Activated CD8-positive, alpha-beta T cell treated with anti-CD3 and anti-CD28 coated beads, Interleukin-2, amount 10 ng/mL, durations not matched to agents 7 days and 5 days (primary cell): ENCODE results near the gene ARL5C. TPM values are rescaled to one million over a fixed set of nuclear protein-coding genes. Genes with fewer than 3 reads are reported as not detected.

Experiments
- ATAC-seq: fragments of 150-1000 bp; cut with Tn5 transposase; one replicate; pipeline ENCODE4 v1.10.0; 2021; ENCODE audit warnings: moderate library complexity
- CTCF ChIA-PET: fragments of 350-600 bp; sonication (Branson Sonifier 250); formaldehyde crosslinking; loops from one replicate; lab custom pipeline; 2021; ENCODE audit warnings: antibody characterized with exemption; lab: Charles Lee
- POLR2A ChIA-PET: fragments of 350-600 bp; sonication (Branson Sonifier 250); formaldehyde crosslinking; loops from one replicate; lab custom pipeline; 2021; ENCODE audit warnings: antibody characterized with exemption; lab: Charles Lee
- DNase-seq: peaks from one replicate; pipeline ENCODE4 v3.0.0-alpha.2; 2020
- H3K27ac Mint-ChIP-seq: one replicate; pipeline ENCODE4 v1.8.0; 2021; ENCODE audit warnings: mild to moderate bottlenecking, mixed read lengths
- H3K27me3 Mint-ChIP-seq: one replicate; pipeline ENCODE4 v1.8.0; 2021; ENCODE audit warnings: low read depth, mixed read lengths
- H3K36me3 Mint-ChIP-seq: one replicate; pipeline ENCODE4 v1.8.0; 2021; ENCODE audit warnings: low read depth, mixed read lengths
- H3K4me1 Mint-ChIP-seq: one replicate; pipeline ENCODE4 v1.8.0; 2021; ENCODE audit warnings: low read depth, mixed read lengths
- H3K4me3 Mint-ChIP-seq: one replicate; pipeline ENCODE4 v1.8.0; 2021; ENCODE audit warnings: mild to moderate bottlenecking, mixed read lengths
- H3K9me3 Mint-ChIP-seq: one replicate; pipeline ENCODE4 v1.8.0; 2022; ENCODE audit warnings: mixed read lengths; ENCODE audit not compliant: insufficient read depth
- total RNA-seq, 2 experiments: library from RNA; stranded (reverse); gene quantifications; one replicate each; pipeline ENCODE4 v1.2.3, GENCODE V29; 2021

ARL5C gene
- total RNA-seq, 2 experiments from 2014 or later: not detected

GRCh38 chr17:39177256-39177655 is 11.3 kb upstream of the ARL5C start:
- ChIA-PET CTCF (interaction anchor here (6.9 to 9.8 kb wide), 2 partner anchors 13 to 195 kb away, joined by 100 to 188 read pairs; partner anchors contain the start of gene ARL5C), POLR2A (no interaction called here)
- peaks cover 24% of the 10 kb centered on the region for H3K4me1 Mint-ChIP-seq
- no peak overlapping the region for H3K4me3 Mint-ChIP-seq
- no peaks in the 10 kb centered on the region for H3K9me3 Mint-ChIP-seq
- no peak for ATAC-seq
- no peak for DNase-seq
- peaks cover 29% of the 10 kb centered on the region for H3K36me3 Mint-ChIP-seq
- no peaks in the 10 kb centered on the region for H3K27me3 Mint-ChIP-seq
- no peak overlapping the region for H3K27ac Mint-ChIP-seq

DNA sequence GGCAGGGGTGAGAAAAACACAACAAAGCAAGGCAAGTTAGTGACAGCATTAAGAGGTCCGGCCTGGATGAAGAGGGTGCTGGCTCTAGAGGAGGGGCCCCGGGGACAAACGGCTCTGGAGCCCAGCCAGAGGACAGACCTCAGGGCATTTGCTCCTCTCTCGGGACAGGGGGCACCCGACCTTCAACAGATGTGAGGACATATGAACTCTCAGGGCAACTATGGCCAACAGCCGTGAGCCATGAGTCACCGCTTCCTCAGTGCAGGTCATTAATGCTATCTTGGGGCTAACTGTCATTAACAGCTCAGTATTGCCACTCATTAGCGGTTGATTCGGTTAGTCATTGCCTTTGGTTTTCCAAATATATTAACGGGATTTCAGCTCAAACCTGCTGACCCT is 9.7 kb upstream of the ARL5C start:
- no peaks in the 10 kb centered on the region for H3K9me3 Mint-ChIP-seq
- H3K27ac Mint-ChIP-seq: no peak overlapping the region
- no peak for ATAC-seq
- H3K4me3 Mint-ChIP-seq: no peak overlapping the region
- ChIA-PET POLR2A (interaction anchor here (0.9 kb wide), 1 partner anchor 193 kb away, joined by 4 read pairs; no protein-coding TSS in a partner anchor), CTCF (interaction anchor here (0.9 to 9.8 kb wide), 23 partner anchors 7 to 322 kb away, joined by 3 to 188 read pairs (median 6); partner anchors contain the start of genes ARL5C, CACNB1, LASP1NB and PLXDC1)
- H3K4me1 Mint-ChIP-seq: peaks cover 28% of the 10 kb centered on the region
- DNase-seq: no peak
- H3K27me3 Mint-ChIP-seq: no peaks in the 10 kb centered on the region
- peaks cover 26% of the 10 kb centered on the region for H3K36me3 Mint-ChIP-seq

DNA sequence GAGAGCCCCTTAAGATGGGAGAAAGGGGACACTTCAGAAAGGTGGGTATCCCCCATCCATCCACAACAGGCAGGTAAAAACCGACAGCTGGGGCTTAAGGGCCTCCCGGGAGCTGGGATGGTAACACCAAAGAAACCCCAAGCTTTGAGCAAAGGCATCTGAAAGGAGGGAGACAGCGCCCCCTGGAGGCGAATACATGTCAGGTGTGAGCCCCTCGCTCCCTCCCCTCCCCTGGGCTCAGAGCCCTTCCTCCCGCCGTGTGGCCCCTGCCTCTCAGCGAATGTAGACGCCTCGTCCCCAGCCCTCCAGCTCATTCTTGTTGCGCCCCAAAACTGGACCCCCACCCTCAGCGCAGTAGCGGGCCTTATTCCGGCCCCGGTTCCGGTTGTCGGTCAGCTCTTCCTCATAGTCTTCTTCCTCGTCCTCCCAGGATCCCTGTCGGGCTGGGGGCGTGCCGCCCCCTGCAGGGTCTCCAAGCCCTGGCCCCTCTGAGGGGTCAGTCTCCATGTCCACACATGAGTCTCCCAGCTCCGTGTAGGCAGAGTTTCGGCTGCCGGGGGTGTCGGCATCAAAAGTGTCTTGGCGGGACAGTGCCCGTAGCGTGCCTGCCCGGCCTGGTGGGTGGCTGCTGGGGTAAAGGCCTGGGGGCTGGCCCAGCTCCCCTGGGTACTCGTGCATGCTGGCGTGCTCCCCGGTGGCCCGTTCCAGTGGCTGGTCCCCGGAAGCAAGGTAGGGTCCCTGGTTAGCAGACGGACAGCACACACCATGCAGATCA is 9.1 kb upstream of the ARL5C start:
- Mint-ChIP-seq H3K27me3 (no peaks in the 10 kb centered on the region), H3K4me1 (peaks cover 34% of the 10 kb centered on the region), H3K27ac (no peak overlapping the region), H3K4me3 (no peak overlapping the region), H3K9me3 (no peaks in the 10 kb centered on the region), H3K36me3 (peaks cover 26% of the 10 kb centered on the region)
- ChIA-PET POLR2A (interaction anchor here (0.9 to 2.3 kb wide), 5 partner anchors 10 to 321 kb away, joined by 3 to 7 read pairs (median 4); partner anchors contain the start of genes FBXO47 and RPL23), CTCF (interaction anchor here (0.6 to 9.8 kb wide), 53 partner anchors 8 to 521 kb away, joined by 3 to 188 read pairs (median 5); partner anchors contain the start of genes ARL5C, CACNB1, CWC25 and FBXO47)
- peak; percentile 87 for DNase-seq
- peak; percentile 87 for ATAC-seq

- Mint-ChIP-seq H3K36me3 (peaks cover 29% of the 10 kb centered on the region), H3K27ac (peak overlapping the region; percentile 63), H3K4me1 (peaks cover 40% of the 10 kb centered on the region), H3K4me3 (no peak overlapping the region), H3K9me3 (peaks cover 4% of the 10 kb centered on the region), H3K27me3 (peaks cover 6% of the 10 kb centered on the region)
- DNase-seq (no peak), ATAC-seq (no peak)
- ChIA-PET POLR2A (interaction anchor here (0.8 to 2.3 kb wide), 6 partner anchors 9 to 320 kb away, joined by 3 to 7 read pairs (median 4); partner anchors contain the start of genes FBXO47 and RPL23), CTCF (interaction anchor here (0.6 to 9.8 kb wide), 25 partner anchors 9 to 519 kb away, joined by 3 to 188 read pairs (median 5); partner anchors contain the start of genes ARL5C, CACNB1, CWC25 and FBXO47)
Observed at GRCh38 chr17:39173526-39174274, 7.7 kb upstream of the ARL5C start.

GRCh38 chr17:39173080-39173479 is 7.1 kb upstream of the ARL5C start:
- H3K4me3 Mint-ChIP-seq: no peak overlapping the region
- H3K27ac Mint-ChIP-seq: peak overlapping the region; percentile 63
- H3K36me3 Mint-ChIP-seq: peaks cover 29% of the 10 kb centered on the region
- H3K27me3 Mint-ChIP-seq: peaks cover 8% of the 10 kb centered on the region
- ChIA-PET CTCF (interaction anchor here (0.8 to 9.8 kb wide), 7 partner anchors 9 to 191 kb away, joined by 3 to 188 read pairs (median 50); partner anchors contain the start of genes ARL5C, CACNB1, PLXDC1 and RPL19), POLR2A (interaction anchor here (0.6 to 2.3 kb wide), 5 partner anchors 8 to 146 kb away, joined by 3 to 6 read pairs (median 3); partner anchors contain the start of gene RPL19)
- ATAC-seq: no peak
- H3K4me1 Mint-ChIP-seq: peaks cover 45% of the 10 kb centered on the region
- peaks cover 4% of the 10 kb centered on the region for H3K9me3 Mint-ChIP-seq
- DNase-seq: no peak

DNA sequence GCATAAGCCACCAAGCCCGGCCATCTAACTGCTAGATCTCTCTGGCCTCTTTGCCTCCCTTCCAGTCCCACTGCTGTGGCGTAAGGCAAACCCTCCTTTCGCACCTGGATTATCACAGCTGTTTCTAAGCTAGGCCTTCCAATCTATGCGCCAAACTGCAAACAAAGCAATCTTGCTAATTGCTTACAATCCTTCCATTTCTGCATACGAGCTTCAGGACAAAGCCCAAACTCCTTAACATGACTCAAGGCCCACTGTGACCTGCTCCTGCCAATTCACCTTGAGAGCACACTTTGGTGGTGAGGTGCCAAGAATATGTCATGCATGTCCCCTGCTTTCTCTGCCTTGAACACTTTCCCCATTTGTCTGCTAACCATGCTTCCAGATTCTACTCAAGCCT is 6.0 kb upstream of the ARL5C start:
- ChIA-PET CTCF (interaction anchor here (0.6 to 9.8 kb wide), 6 partner anchors 7 to 189 kb away, joined by 3 to 188 read pairs (median 6); partner anchors contain the start of gene ARL5C), POLR2A (no interaction called here)
- Mint-ChIP-seq H3K36me3 (peaks cover 18% of the 10 kb centered on the region), H3K4me1 (peaks cover 55% of the 10 kb centered on the region), H3K4me3 (no peak overlapping the region), H3K9me3 (peaks cover 4% of the 10 kb centered on the region), H3K27me3 (peaks cover 8% of the 10 kb centered on the region), H3K27ac (no peak overlapping the region)
- DNase-seq: no peak
- no peak for ATAC-seq

GRCh38 chr17:39170558-39170957 is 4.6 kb upstream of the ARL5C start:
- ATAC-seq: no peak
- ChIA-PET POLR2A (interaction anchor here (1.6 kb wide), 1 partner anchor 29 kb away, joined by 5 read pairs; the partner anchor contains the start of gene RPL19), CTCF (interaction anchor here (0.9 to 9.0 kb wide), 4 partner anchors 18 to 187 kb away, joined by 3 to 144 read pairs (median 50); partner anchors contain the start of gene PLXDC1)
- peaks cover 66% of the 10 kb centered on the region for H3K4me1 Mint-ChIP-seq
- H3K36me3 Mint-ChIP-seq: peaks cover 10% of the 10 kb centered on the region
- no peak for DNase-seq
- H3K27me3 Mint-ChIP-seq: peaks cover 17% of the 10 kb centered on the region
- peaks cover 4% of the 10 kb centered on the region for H3K9me3 Mint-ChIP-seq
- H3K27ac Mint-ChIP-seq: no peak overlapping the region
- no peak overlapping the region for H3K4me3 Mint-ChIP-seq

DNA sequence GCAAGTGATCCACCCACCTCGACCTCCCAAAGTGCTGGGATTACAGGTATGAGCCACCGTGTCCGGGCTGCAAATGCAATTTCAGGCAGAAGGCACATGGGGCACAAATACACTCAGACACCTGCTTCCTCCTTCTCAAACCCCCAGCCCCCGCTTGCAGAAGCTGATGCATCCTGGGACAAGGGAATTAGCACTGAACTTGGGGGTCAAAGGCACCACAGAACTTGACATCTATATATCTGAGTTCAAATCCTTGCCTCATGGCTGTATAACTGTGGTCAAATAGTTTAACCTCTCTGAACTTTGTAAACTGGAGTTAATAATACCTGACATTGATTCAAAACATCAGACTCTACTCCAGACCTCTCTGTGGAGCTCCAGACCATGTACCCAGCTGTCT is 4.1 kb upstream of the ARL5C start:
- Mint-ChIP-seq H3K27me3 (peaks cover 17% of the 10 kb centered on the region), H3K36me3 (peaks cover 7% of the 10 kb centered on the region), H3K4me3 (no peak overlapping the region), H3K27ac (no peak overlapping the region), H3K4me1 (peaks cover 66% of the 10 kb centered on the region), H3K9me3 (peaks cover 4% of the 10 kb centered on the region)
- CTCF ChIA-PET: interaction anchor here (0.9 to 9.0 kb wide), 4 partner anchors 17 to 187 kb away, joined by 3 to 144 read pairs (median 50); partner anchors contain the start of gene PLXDC1
- POLR2A ChIA-PET: interaction anchor here (1.6 kb wide), 1 partner anchor 30 kb away, joined by 5 read pairs; the partner anchor contains the start of gene RPL19
- DNase-seq (no peak), ATAC-seq (no peak)

- DNase-seq: no peak
- peaks cover 5% of the 10 kb centered on the region for H3K36me3 Mint-ChIP-seq
- ATAC-seq: no peak
- CTCF ChIA-PET: interaction anchor here (0.9 to 9.0 kb wide), 5 partner anchors 17 to 186 kb away, joined by 3 to 144 read pairs (median 7); partner anchors contain the start of gene PLXDC1
- peaks cover 17% of the 10 kb centered on the region for H3K27me3 Mint-ChIP-seq
- POLR2A ChIA-PET: interaction anchor here (1.1 to 1.6 kb wide), 2 partner anchors 16 to 30 kb away, joined by 3 to 5 read pairs; partner anchors contain the start of gene RPL19
- H3K4me1 Mint-ChIP-seq: peaks cover 66% of the 10 kb centered on the region
- no peak overlapping the region for H3K27ac Mint-ChIP-seq
- H3K4me3 Mint-ChIP-seq: no peak overlapping the region
- peaks cover 4% of the 10 kb centered on the region for H3K9me3 Mint-ChIP-seq
Observed at GRCh38 chr17:39169518-39169917, 3.6 kb upstream of the ARL5C start.

GRCh38 chr17:39169101-39169500 is 3.1 kb upstream of the ARL5C start:
- ChIA-PET CTCF (interaction anchor here (1.1 to 9.0 kb wide), 4 partner anchors 16 to 186 kb away, joined by 3 to 144 read pairs (median 50); partner anchors contain the start of gene PLXDC1), POLR2A (interaction anchor here (1.1 to 1.6 kb wide), 2 partner anchors 16 to 31 kb away, joined by 3 to 5 read pairs; partner anchors contain the start of gene RPL19)
- no peak for ATAC-seq
- no peak for DNase-seq
- Mint-ChIP-seq H3K36me3 (peaks cover 5% of the 10 kb centered on the region), H3K4me1 (peaks cover 67% of the 10 kb centered on the region), H3K9me3 (peaks cover 4% of the 10 kb centered on the region), H3K27ac (no peak overlapping the region), H3K4me3 (no peak overlapping the region), H3K27me3 (peaks cover 17% of the 10 kb centered on the region)
